GM23248 (cell line): Measurements from ENCODE around the gene IFT20. TPM values are rescaled to one million over a fixed set of nuclear protein-coding genes. Genes with fewer than 3 reads are reported as not detected.
A peak's percentile ranks its signal among the peaks of the same experiment; 100 is the strongest.
"Not testable (repeated sequence)": the region's sequence is repeated elsewhere in the genome, so short reads cannot be mapped to it uniquely, and the experiment has no call there.

ENCODE experiments used
- DNase-seq: peaks from one replicate; pipeline ENCODE4 v3.0.0-alpha.2; 2015
- H2AFZ ChIP-seq: fragments of 200-600 bp; sonication (generic); 2 replicates; pipeline ENCODE4 v1.6.1; 2016; ENCODE audit warnings: antibody characterized with exemption
- H3F3A ChIP-seq: fragments of 200-600 bp; sonication (generic); 2 replicates; pipeline ENCODE4 v1.6.1; 2016; ENCODE audit warnings: mild to moderate bottlenecking, antibody characterized with exemption, mixed run types; ENCODE audit not compliant: insufficient read depth
- H3K27ac ChIP-seq: fragments of 200-600 bp; sonication (generic); 2 replicates; pipeline ENCODE4 v1.5.1; 2016; ENCODE audit warnings: mild to moderate bottlenecking
- H3K27me3 ChIP-seq: fragments of 200-600 bp; sonication (generic); replicated peaks from 2 replicates; pipeline ENCODE4 v1.6.1; 2016; ENCODE audit warnings: mild to moderate bottlenecking; ENCODE audit not compliant: insufficient read depth
- H3K36me3 ChIP-seq: fragments of 200-600 bp; sonication (generic); 2 replicates; pipeline ENCODE4 v1.6.1; 2016; ENCODE audit warnings: low read depth, mild to moderate bottlenecking
- H3K4me1 ChIP-seq: fragments of 200-600 bp; sonication (generic); 2 replicates; pipeline ENCODE4 v1.6.1; 2016; ENCODE audit warnings: mild to moderate bottlenecking; ENCODE audit not compliant: insufficient read depth
- H3K4me2 ChIP-seq: fragments of 200-600 bp; sonication (generic); one replicate; pipeline ENCODE4 v1.6.1; 2016; ENCODE audit warnings: mild to moderate bottlenecking; ENCODE audit not compliant: unreplicated experiment
- H3K4me3 ChIP-seq: fragments of 200-600 bp; sonication (generic); 2 replicates; pipeline ENCODE4 v1.5.1; 2016; ENCODE audit warnings: mild to moderate bottlenecking
- H3K79me2 ChIP-seq: fragments of 200-600 bp; sonication (generic); 2 replicates; pipeline ENCODE4 v1.6.1; 2016; ENCODE audit warnings: mild to moderate bottlenecking; ENCODE audit not compliant: insufficient read depth
- H3K9ac ChIP-seq: fragments of 200-600 bp; sonication (generic); 2 replicates; pipeline ENCODE4 v1.6.1; 2016; ENCODE audit warnings: mild to moderate bottlenecking
- H3K9me2 ChIP-seq: fragments of 200-600 bp; sonication (generic); 2 replicates; pipeline ENCODE4 v1.6.1; 2016; ENCODE audit warnings: mixed run types, mild to moderate bottlenecking, moderate library complexity; ENCODE audit not compliant: insufficient read depth
- H3K9me3 ChIP-seq: fragments of 200-600 bp; sonication (generic); one replicate; pipeline ENCODE4 v1.6.1; 2017; ENCODE audit warnings: low read depth
- H4K20me1 ChIP-seq: fragments of 200-600 bp; sonication (generic); 2 replicates; pipeline ENCODE4 v1.6.0; 2016; ENCODE audit not compliant: insufficient read depth
- EZH2 ChIP-seq: fragments of 200-600 bp; sonication (generic); IDR thresholded peaks from 2 replicates; pipeline ENCODE4 v1.6.1; 2018; ENCODE audit warnings: antibody characterized with exemption, mild to moderate bottlenecking; ENCODE audit not compliant: insufficient read depth, poor library complexity, severe bottlenecking
- EZH2phosphoT487 ChIP-seq: fragments of 200-600 bp; sonication (generic); IDR thresholded peaks from 2 replicates; pipeline ENCODE4 v1.6.1; 2018; ENCODE audit warnings: antibody characterized with exemption, moderate library complexity, mild to moderate bottlenecking, low read depth; ENCODE audit not compliant: insufficient read depth
- WGBS, 2 experiments: methylation state at CpG; one replicate each; pipeline ENCODE4 v1.1.6; 2015 to 2017; ENCODE audit warnings: low lambda C conversion rate in 2 of 2, low coverage in 1 of 2; ENCODE audit errors: missing lambda C conversion rate in 2 of 2; 5-methylcytosine and 5-hydroxymethylcytosine counted together
- in situ Hi-C: fragments of 300-500 bp; cut with MboI; formaldehyde crosslinking; loops from 2 replicates; pipeline ENCODE4 v1.15.0; 2020
- polyA plus RNA-seq: library from polyadenylated mRNA; unstranded; fragments of >200 nt; fragmentation: Nextera tagmentation; extraction: Ambion mirVana; gene quantifications from 2 replicates; pipeline ENCODE4 v1.2.1, GENCODE V29; 2016
- total RNA-seq: library from RNA; depleted of rRNA; stranded (reverse); fragments of >200 nt; shearing (Covaris generic); gene quantifications from 2 replicates; pipeline ENCODE4 v1.2.3, GENCODE V29; 2014

Gene IFT20
- total and polyA plus RNA-seq, 2 experiments from 2014 or later: 80.5 to 111 TPM

GRCh38 chr17:28340374-28340773 lies 5.1 kb upstream of the IFT20 start:
- Histone ChIP-seq H3K27ac (no peak overlapping the region), H3K4me3 (no peak overlapping the region), H3K9me2 (no peaks in the 10 kb centered on the region), H4K20me1 (no peaks in the 10 kb centered on the region; the same call in 1 of the 2 replicates), H3K4me2 (no peak overlapping the region), H3K9ac (no peak overlapping the region), H2AFZ (no peak overlapping the region), H3F3A (peaks cover 19% of the 10 kb centered on the region; the same call in 1 of the 2 replicates), H3K4me1 (peaks cover 21% of the 10 kb centered on the region), H3K36me3 (peaks cover 31% of the 10 kb centered on the region), H3K27me3 (no peaks in the 10 kb centered on the region), H3K79me2 (peaks cover 57% of the 10 kb centered on the region), H3K9me3 (no peaks in the 10 kb centered on the region)
- WGBS, 2 experiments: 83 to 84% methylated on average over 4 to 6 of the region's 6 CpGs
- in situ Hi-C loops: no loop called here
- TF ChIP-seq EZH2phosphoT487 (no peak), EZH2 (no peak)
- no peak for DNase-seq

GRCh38 chr17:28339431-28339830 lies 4.2 kb upstream of the IFT20 start:
- Histone ChIP-seq H4K20me1 (no peaks in the 10 kb centered on the region; the same call in 1 of the 2 replicates), H3K36me3 (peaks cover 26% of the 10 kb centered on the region)

GRCh38 chr17:28338769-28339212 lies 3.5 kb upstream of the IFT20 start:
- H3K4me3 ChIP-seq, H3K4me2 ChIP-seq, H3K9ac ChIP-seq, H3K9me3 ChIP-seq, DNase-seq, H3K9me2 ChIP-seq, H3K27me3 ChIP-seq, H4K20me1 ChIP-seq, H2AFZ ChIP-seq, in situ Hi-C loops: not testable (repeated sequence)
- H3F3A ChIP-seq: peaks cover 21% of the 10 kb centered on the region
- WGBS, 2 experiments: 85 to 96% methylated on average over 8 of the region's 8 CpGs
- H3K79me2 ChIP-seq: peaks cover 71% of the 10 kb centered on the region
- peaks cover 26% of the 10 kb centered on the region for H3K36me3 ChIP-seq
- H3K4me1 ChIP-seq: peaks cover 29% of the 10 kb centered on the region
- peak overlapping the region; percentile 15; the same call in 1 of the 2 replicates for H3K27ac ChIP-seq

More at GRCh38 chr17:28339431-28339830, 4.2 kb upstream of the IFT20 start:
- Histone ChIP-seq H3K27ac (no peak overlapping the region), H3K4me3 (no peak overlapping the region), H3K9me2 (no peaks in the 10 kb centered on the region), H3K4me2 (no peak overlapping the region), H3K9ac (no peak overlapping the region), H3K4me1 (peaks cover 22% of the 10 kb centered on the region), H3K79me2 (peaks cover 64% of the 10 kb centered on the region), H3K27me3 (no peaks in the 10 kb centered on the region), H2AFZ (no peak overlapping the region), H3F3A (peaks cover 16% of the 10 kb centered on the region), H3K9me3 (no peaks in the 10 kb centered on the region)
- in situ Hi-C loops: no loop called here
- no peak for TF ChIP-seq EZH2phosphoT487
- TF ChIP-seq EZH2: no peak
- DNase-seq: no peak
- WGBS, 2 experiments: 91 to 93% methylated on average over 15 of the region's 15 CpGs

- Histone ChIP-seq H2AFZ (no peak overlapping the region), H3K4me2 (no peak overlapping the region), H3K27ac (peak overlapping the region; percentile 15; the same call in 1 of the 2 replicates), H3K9ac (no peak overlapping the region), H3K36me3 (peaks cover 26% of the 10 kb centered on the region), H3K79me2 (peaks cover 77% of the 10 kb centered on the region), H3F3A (peaks cover 21% of the 10 kb centered on the region), H3K4me3 (no peak overlapping the region), H3K27me3 (no peaks in the 10 kb centered on the region), H3K4me1 (peaks cover 34% of the 10 kb centered on the region), H3K9me2 (no peaks in the 10 kb centered on the region), H3K9me3 (no peaks in the 10 kb centered on the region), H4K20me1 (no peaks in the 10 kb centered on the region; the same call in 1 of the 2 replicates)
- DNase-seq: peak; percentile 31
- WGBS, 2 experiments: 76 to 84% methylated on average over 5 of the region's 5 CpGs
- no peak for TF ChIP-seq EZH2phosphoT487
- TF ChIP-seq EZH2: no peak
- in situ Hi-C loops: no loop called here
Observed at GRCh38 chr17:28338056-28338768, 2.9 kb upstream of the IFT20 start.
